ENCODE data around the gene IQCK. TPM values are rescaled to one million over a fixed set of nuclear protein-coding genes. Genes with fewer than 3 reads are reported as not detected.

The IQCK gene
- total RNA-seq, 1 donor from 2014 or later = 19.9 TPM

GRCh38 chr16:19859603-19860002 is 141.5 kb downstream of the IQCK start:
- Histone ChIP-seq H3K36me3 (ENCODE audit: control insufficient read depth, insufficient read depth, low read length) (no peaks in the 10 kb centered on the region), H3K4me3 (ENCODE audit: low read depth, low read length) (no peak overlapping the region), H3K27me3 (ENCODE audit: control insufficient read depth, insufficient read depth, low read length) (no peaks in the 10 kb centered on the region)
- no peak for DNase-seq (ENCODE audit: low read depth)
- TF ChIP-seq CTCF (IDR thresholded peaks at IDR 0.05; ENCODE audit: insufficient read depth, low read length, poor library complexity, severe bottlenecking) = no peak

DNA sequence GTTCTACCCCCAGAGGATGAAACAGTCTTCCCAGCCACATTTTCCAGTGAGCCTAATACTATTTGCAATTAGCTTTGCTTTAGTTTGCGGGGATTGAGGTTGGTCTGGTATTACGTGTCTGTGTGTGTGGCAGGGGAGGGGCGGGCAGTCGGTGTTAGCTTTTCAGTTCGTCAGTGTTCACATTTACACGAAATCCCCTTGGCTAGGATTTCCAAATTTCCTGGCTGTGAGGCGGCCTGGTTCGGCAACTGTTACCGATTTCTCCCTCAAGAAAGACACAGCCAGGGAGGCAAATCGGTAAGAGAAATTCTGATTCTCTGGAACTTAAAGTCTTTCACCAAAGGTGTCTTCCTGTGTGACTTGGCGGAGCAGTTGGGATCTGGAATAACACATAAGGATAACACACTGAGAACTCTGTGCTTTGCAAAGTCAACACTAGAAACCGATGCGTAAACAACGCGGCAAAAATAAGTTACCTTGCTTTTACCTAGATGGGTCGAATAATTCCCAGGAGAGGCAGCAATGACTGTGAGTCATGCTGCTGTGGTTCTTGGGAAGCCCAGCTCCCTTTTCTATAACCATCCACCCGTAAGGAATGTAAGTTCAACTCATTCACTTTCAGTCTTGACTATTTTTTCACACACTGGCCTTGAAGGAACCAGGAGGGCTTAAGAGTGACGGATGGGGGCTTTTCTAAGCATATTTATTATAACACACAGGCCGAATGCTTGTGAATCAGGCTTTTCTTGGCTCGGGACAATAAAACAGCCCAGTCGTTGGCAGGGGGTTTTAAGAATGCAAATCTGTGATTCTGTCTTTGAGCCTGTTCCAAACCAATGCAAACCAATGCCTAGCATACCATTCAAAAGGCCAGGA is 142.3 kb downstream of the IQCK start:
- no peak for TF ChIP-seq CTCF (IDR thresholded peaks at IDR 0.05; ENCODE audit: insufficient read depth, low read length, poor library complexity, severe bottlenecking)
- Histone ChIP-seq H3K4me3 (ENCODE audit: low read depth, low read length) (no peak overlapping the region), H3K27me3 (ENCODE audit: control insufficient read depth, insufficient read depth, low read length) (no peaks in the 10 kb centered on the region), H3K36me3 (ENCODE audit: control insufficient read depth, insufficient read depth, low read length) (no peaks in the 10 kb centered on the region)
- peak; percentile 92 for DNase-seq (ENCODE audit: low read depth)

DNA sequence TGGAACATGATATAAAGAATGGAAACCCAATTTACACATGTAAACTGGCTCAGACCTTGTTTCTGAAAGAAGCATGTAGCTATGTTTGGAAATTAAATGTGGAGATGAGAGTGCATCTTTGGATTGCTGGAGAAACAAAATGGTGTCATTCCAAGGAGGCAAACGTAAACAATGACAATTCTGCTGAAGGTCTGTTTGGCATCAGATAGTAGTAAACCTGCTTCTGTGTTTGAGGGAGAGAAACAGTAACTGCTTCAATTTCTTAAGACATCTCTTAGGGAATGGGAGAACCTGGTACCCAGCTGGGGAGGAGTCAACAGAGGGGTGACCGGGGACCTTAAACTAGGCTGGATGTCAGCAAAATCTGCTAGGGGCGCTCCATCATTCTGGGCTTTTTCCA is 143.1 kb downstream of the IQCK start:
- Histone ChIP-seq H3K36me3 (ENCODE audit: control insufficient read depth, insufficient read depth, low read length) (no peaks in the 10 kb centered on the region), H3K4me3 (ENCODE audit: low read depth, low read length) (no peak overlapping the region), H3K27me3 (ENCODE audit: control insufficient read depth, insufficient read depth, low read length) (no peaks in the 10 kb centered on the region)
- TF ChIP-seq CTCF (IDR thresholded peaks at IDR 0.05; ENCODE audit: insufficient read depth, low read length, poor library complexity, severe bottlenecking) = no peak
- DNase-seq (ENCODE audit: low read depth) = no peak

DNA sequence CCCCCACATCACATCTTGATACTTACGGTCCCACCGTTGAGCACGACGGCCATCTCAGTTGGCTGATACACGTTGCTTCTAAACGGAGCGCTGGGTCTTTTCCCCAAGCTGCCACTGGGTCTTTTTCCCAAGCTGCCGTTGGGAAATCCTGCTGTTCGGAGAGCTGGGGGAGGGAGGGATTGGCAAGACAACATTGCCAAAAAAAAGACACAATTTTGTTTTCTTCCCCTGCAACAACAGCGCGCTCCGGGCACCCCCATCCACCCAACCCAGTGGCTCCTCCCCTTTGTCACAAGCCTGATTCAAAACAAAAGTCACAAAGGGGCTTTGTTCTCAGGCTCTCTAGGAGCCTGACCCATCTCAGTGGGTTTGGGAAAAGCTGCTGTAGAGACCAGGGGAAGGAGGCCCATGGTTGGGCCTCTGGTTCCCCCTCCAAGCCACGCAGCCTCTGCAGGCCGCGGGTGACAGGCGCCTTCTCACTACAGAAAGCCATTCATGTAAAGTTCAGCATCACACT is 143.8 kb downstream of the IQCK start:
- no peaks in the 10 kb centered on the region for H3K27me3 ChIP-seq (ENCODE audit: control insufficient read depth, insufficient read depth, low read length)
- no peak for TF ChIP-seq CTCF (IDR thresholded peaks at IDR 0.05; ENCODE audit: insufficient read depth, low read length, poor library complexity, severe bottlenecking)
- H3K36me3 ChIP-seq (ENCODE audit: control insufficient read depth, insufficient read depth, low read length) = no peaks in the 10 kb centered on the region
- no peak overlapping the region for H3K4me3 ChIP-seq (ENCODE audit: low read depth, low read length)
- DNase-seq (ENCODE audit: low read depth) = no peak

- Histone ChIP-seq H3K27me3 (ENCODE audit: control insufficient read depth, insufficient read depth, low read length) (no peaks in the 10 kb centered on the region), H3K36me3 (ENCODE audit: control insufficient read depth, insufficient read depth, low read length) (no peaks in the 10 kb centered on the region), H3K4me3 (ENCODE audit: low read depth, low read length) (no peak overlapping the region)
- DNase-seq (ENCODE audit: low read depth) = no peak
- no peak for TF ChIP-seq CTCF (IDR thresholded peaks at IDR 0.05; ENCODE audit: insufficient read depth, low read length, poor library complexity, severe bottlenecking)
Measured at GRCh38 chr16:19863990-19864389, 145.9 kb downstream of the IQCK start.

All from kidney epithelial cell (primary cell).